ENCODE measurements around the gene CAMTA1. TPM values are rescaled to one million over a fixed set of nuclear protein-coding genes. Genes with fewer than 3 reads are reported as not detected.

Gene CAMTA1
- total RNA-seq, 1 experiment from 2014 or later, result 50.3 TPM

DNA sequence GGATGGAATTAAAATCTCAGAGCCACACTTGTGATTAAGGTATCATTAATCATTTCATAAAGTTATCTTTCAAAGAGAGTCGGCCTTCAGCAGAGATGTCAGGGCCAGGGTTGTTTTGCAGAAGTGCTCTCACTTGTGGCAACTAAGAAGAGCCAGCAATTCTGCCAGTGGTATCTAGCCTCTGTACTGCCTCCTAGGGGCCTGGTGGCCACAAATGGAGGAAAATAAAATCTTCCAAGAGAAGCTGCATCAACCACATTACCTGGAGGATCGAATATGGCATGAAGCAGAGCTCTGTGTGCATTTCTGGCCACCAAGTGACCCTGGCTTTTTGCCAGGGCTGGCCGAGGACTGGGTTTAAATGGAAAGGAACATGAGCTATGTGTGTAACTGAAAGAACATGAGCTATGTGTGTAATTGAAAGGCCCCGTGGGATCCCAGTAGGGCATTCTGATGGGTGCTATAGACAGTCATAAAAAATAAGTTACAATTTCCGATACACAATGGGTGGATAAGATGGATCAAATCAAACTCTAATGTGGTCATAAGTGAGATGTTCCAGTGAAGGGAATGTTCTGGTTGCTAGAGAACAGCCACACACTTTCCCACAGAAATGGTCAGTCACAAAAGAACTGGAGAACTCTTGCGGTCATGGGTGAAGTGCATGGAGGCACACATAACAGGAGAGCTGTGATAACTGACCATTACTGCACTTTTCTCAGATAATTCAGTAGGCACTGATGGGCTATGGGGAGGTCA, 335.8 kb downstream of the CAMTA1 start:
- Mint-ChIP-seq H3K4me3 (ENCODE audit: low read depth, unreplicated experiment) (no peak overlapping the region), H3K27me3 (ENCODE audit: unreplicated experiment) (no peaks in the 10 kb centered on the region), H3K4me1 (ENCODE audit: low read depth, unreplicated experiment) (peaks cover 14% of the 10 kb centered on the region), H3K27ac (ENCODE audit: unreplicated experiment) (no peak overlapping the region), H3K9me3 (ENCODE audit: low read depth, unreplicated experiment) (peaks cover under 1% of the 10 kb centered on the region), H3K36me3 (ENCODE audit: insufficient read depth, unreplicated experiment) (no peaks in the 10 kb centered on the region)
- TF ChIP-seq, protein P1, sequence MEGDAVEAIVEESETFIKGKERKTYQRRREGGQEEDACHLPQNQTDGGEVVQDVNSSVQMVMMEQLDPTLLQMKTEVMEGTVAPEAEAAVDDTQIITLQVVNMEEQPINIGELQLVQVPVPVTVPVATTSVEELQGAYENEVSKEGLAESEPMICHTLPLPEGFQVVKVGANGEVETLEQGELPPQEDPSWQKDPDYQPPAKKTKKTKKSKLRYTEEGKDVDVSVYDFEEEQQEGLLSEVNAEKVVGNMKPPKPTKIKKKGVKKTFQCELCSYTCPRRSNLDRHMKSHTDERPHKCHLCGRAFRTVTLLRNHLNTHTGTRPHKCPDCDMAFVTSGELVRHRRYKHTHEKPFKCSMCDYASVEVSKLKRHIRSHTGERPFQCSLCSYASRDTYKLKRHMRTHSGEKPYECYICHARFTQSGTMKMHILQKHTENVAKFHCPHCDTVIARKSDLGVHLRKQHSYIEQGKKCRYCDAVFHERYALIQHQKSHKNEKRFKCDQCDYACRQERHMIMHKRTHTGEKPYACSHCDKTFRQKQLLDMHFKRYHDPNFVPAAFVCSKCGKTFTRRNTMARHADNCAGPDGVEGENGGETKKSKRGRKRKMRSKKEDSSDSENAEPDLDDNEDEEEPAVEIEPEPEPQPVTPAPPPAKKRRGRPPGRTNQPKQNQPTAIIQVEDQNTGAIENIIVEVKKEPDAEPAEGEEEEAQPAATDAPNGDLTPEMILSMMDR (IDR thresholded peaks at IDR 0.05; ENCODE audit: unreplicated experiment), result no peak
- intact Hi-C loops (cut with micrococcal nuclease; ENCODE audit: unreplicated experiment), result no loop called here
- no TSS peak for BruUV-seq (replicated peaks)
- CTCF ChIA-PET, result interaction anchor here (0.6 to 1.0 kb wide), 2 partner anchors 11 to 36 kb away, joined by 3 to 4 read pairs; no protein-coding TSS in a partner anchor
- no peak for DNase-seq

DNA sequence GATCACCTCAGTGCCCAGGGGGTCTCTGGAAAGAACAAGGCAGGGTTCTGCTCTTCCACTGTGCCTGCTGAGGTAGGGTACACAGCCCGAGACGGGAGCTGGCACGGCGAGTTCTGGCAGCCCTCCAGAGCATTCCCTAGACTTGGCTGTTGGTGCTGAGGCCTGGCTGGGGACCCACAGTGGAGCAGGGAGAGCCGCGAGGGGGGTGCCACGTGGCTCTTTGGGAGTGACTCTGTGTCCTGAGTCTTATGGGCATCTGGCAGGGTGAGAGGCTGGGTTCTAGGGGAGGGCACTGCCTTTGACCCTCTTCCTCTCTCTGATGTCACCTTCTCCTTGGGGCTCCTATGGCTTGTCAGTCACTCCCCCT, 336.4 kb downstream of the CAMTA1 start:
- no TSS peak for BruUV-seq (replicated peaks)
- TF ChIP-seq, protein P1 (IDR thresholded peaks at IDR 0.05; ENCODE audit: unreplicated experiment), result no peak
- intact Hi-C loops (cut with micrococcal nuclease; ENCODE audit: unreplicated experiment), result no loop called here
- DNase-seq, result no peak
- CTCF ChIA-PET, result interaction anchor here (1.0 kb wide), 1 partner anchor 11 kb away, joined by 3 read pairs; no protein-coding TSS in a partner anchor
- H3K27me3 Mint-ChIP-seq (ENCODE audit: unreplicated experiment), result no peaks in the 10 kb centered on the region
- H3K4me3 Mint-ChIP-seq (ENCODE audit: low read depth, unreplicated experiment), result no peak overlapping the region
- peaks cover 10% of the 10 kb centered on the region for H3K4me1 Mint-ChIP-seq (ENCODE audit: low read depth, unreplicated experiment)
- H3K36me3 Mint-ChIP-seq (ENCODE audit: insufficient read depth, unreplicated experiment), result no peaks in the 10 kb centered on the region
- H3K9me3 Mint-ChIP-seq (ENCODE audit: low read depth, unreplicated experiment), result no peaks in the 10 kb centered on the region
- no peak overlapping the region for H3K27ac Mint-ChIP-seq (ENCODE audit: unreplicated experiment)

DNA sequence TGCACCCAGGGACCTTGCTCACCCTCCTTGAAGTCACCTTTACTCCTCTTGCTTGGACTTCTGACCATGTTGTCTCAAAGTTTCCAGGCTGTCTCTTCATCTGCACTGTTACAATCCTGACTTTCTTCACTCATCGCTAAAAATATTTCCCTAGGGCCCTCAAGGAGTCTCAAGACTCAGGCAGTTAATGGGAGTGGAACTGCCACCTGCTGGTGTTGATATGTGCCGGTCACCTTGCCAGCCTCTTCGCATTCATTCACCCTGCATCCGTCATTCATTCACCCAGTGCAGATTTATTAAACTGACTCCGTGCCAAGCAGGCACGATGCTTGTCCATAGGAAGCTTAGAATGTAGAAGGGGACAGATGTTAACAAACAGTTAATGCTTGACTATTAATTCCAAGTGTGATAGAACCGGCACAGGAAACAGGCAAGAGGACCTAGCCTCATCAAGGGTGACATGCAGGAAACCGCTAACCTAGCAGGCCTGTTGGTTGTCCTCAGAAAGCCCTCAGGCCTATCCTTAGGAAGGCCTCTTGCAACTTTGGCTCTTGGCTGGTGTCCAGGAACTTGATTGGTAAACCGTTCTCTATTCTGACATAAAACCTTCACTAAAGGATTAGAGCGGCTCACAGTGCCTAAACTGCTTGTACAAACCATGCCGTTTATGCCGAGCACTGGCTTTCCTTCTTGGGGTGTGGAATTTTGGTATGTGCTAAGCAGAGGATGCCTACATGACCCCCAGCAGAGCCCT, 342.2 kb downstream of the CAMTA1 start:
- Mint-ChIP-seq H3K36me3 (ENCODE audit: insufficient read depth, unreplicated experiment) (no peaks in the 10 kb centered on the region), H3K9me3 (ENCODE audit: low read depth, unreplicated experiment) (no peaks in the 10 kb centered on the region), H3K27me3 (ENCODE audit: unreplicated experiment) (peaks cover 23% of the 10 kb centered on the region), H3K4me3 (ENCODE audit: low read depth, unreplicated experiment) (no peak overlapping the region), H3K27ac (ENCODE audit: unreplicated experiment) (no peak overlapping the region), H3K4me1 (ENCODE audit: low read depth, unreplicated experiment) (no peaks in the 10 kb centered on the region)
- no TSS peak for BruUV-seq (replicated peaks)
- TF ChIP-seq, protein P1 (IDR thresholded peaks at IDR 0.05; ENCODE audit: unreplicated experiment), result no peak
- intact Hi-C loops (cut with micrococcal nuclease; ENCODE audit: unreplicated experiment), result no loop called here
- DNase-seq, result no peak
- CTCF ChIA-PET, result interaction anchor here (1.3 kb wide), 1 partner anchor 17 kb away, joined by 3 read pairs; no protein-coding TSS in a partner anchor

DNA sequence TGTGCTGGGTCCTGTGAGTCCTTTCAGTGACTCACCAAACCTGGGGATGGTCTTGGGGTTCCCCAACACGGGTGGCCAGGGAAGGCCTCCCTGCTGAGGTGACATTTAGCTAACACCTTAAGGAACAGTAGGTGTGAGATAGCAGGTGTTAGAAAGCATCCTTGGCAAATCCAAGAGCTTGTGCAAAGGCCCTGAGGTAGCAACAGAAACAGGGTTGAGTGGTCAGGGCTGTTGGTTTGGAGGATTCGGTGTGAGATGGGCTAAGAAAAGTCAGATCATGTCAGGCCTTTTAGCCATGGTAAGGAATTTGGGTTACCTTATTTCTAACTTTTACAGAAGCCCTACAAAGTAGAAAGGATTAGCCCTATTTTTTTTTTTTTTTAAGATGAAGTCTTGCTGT, 343.0 kb downstream of the CAMTA1 start:
- TF ChIP-seq, protein P1 (IDR thresholded peaks at IDR 0.05; ENCODE audit: unreplicated experiment), result no peak
- CTCF ChIA-PET, result no interaction called here
- BruUV-seq (replicated peaks), result no TSS peak

More for the DNA sequence above, 343.0 kb downstream of the CAMTA1 start:
- no peaks in the 10 kb centered on the region for H3K9me3 Mint-ChIP-seq (ENCODE audit: low read depth, unreplicated experiment)
- no peaks in the 10 kb centered on the region for H3K36me3 Mint-ChIP-seq (ENCODE audit: insufficient read depth, unreplicated experiment)
- H3K4me3 Mint-ChIP-seq (ENCODE audit: low read depth, unreplicated experiment), result no peak overlapping the region
- DNase-seq, result no peak
- intact Hi-C loops (cut with micrococcal nuclease; ENCODE audit: unreplicated experiment), result no loop called here
- no peak overlapping the region for H3K27ac Mint-ChIP-seq (ENCODE audit: unreplicated experiment)
- H3K27me3 Mint-ChIP-seq (ENCODE audit: unreplicated experiment), result peaks cover 26% of the 10 kb centered on the region
- no peaks in the 10 kb centered on the region for H3K4me1 Mint-ChIP-seq (ENCODE audit: low read depth, unreplicated experiment)
